ENCODE data around the gene CRLF1.
A peak's percentile ranks its signal among the peaks of the same experiment; 100 is the strongest.
"Not testable (repeated sequence)": the region's sequence is repeated elsewhere in the genome, so short reads cannot be mapped to it uniquely, and the experiment has no call there.

The CRLF1 gene

GRCh38 chr19:18609717-18610051 lies 3.1 kb upstream of the CRLF1 start:
- DNase-seq (ENCODE audit: low read depth in 1 of 2, low spot score in 1 of 2): no peak

GRCh38 chr19:18608805-18609716 lies 2.5 kb upstream of the CRLF1 start:
- no peak for DNase-seq (ENCODE audit: low read depth in 1 of 2, low spot score in 1 of 2)

- no peak for DNase-seq (ENCODE audit: low read depth in 1 of 2, low spot score in 1 of 2)
Observed at GRCh38 chr19:18608102-18608804, 1.7 kb upstream of the CRLF1 start.

GRCh38 chr19:18607226-18608101 lies 865 bp upstream of the CRLF1 start:
- DNase-seq (ENCODE audit: low read depth in 1 of 2, low spot score in 1 of 2): no peak

GRCh38 chr19:18605546-18606280 lies 886 bp downstream of the CRLF1 start:
- DNase-seq (ENCODE audit: low read depth in 1 of 2, low spot score in 1 of 2): no peak

- DNase-seq (ENCODE audit: low read depth in 1 of 2, low spot score in 1 of 2): no peak
Observed at GRCh38 chr19:18605196-18605545, 1.4 kb downstream of the CRLF1 start.

- DNase-seq (ENCODE audit: low read depth in 1 of 2, low spot score in 1 of 2): no peak
Observed at GRCh38 chr19:18604820-18605159, 1.8 kb downstream of the CRLF1 start.

- no peak for DNase-seq (ENCODE audit: low read depth in 1 of 2, low spot score in 1 of 2)
Observed at GRCh38 chr19:18603958-18604819, 2.4 kb downstream of the CRLF1 start.

- DNase-seq (ENCODE audit: low read depth in 1 of 2, low spot score in 1 of 2): no peak
Observed at GRCh38 chr19:18603255-18603957, 3.2 kb downstream of the CRLF1 start.

GRCh38 chr19:18601875-18602274 lies 4.7 kb downstream of the CRLF1 start:
- DNase-seq (ENCODE audit: low read depth in 1 of 2, low spot score in 1 of 2): no peak

GRCh38 chr19:18600692-18601397 lies 5.8 kb downstream of the CRLF1 start:
- not testable (repeated sequence) for DNase-seq (ENCODE audit: low read depth in 1 of 2, low spot score in 1 of 2)

GRCh38 chr19:18599485-18599884 lies 7.1 kb downstream of the CRLF1 start:
- no peak for DNase-seq (ENCODE audit: low read depth in 1 of 2, low spot score in 1 of 2)

GRCh38 chr19:18597809-18598660 lies 8.6 kb downstream of the CRLF1 start:
- DNase-seq (ENCODE audit: low read depth in 1 of 2, low spot score in 1 of 2): no peak

GRCh38 chr19:18596752-18597157 lies 9.8 kb downstream of the CRLF1 start:
- DNase-seq (ENCODE audit: low read depth in 1 of 2, low spot score in 1 of 2): no peak

- no peak for DNase-seq (ENCODE audit: low read depth in 1 of 2, low spot score in 1 of 2)
Observed at GRCh38 chr19:18595475-18595874, 11.1 kb downstream of the CRLF1 start.

GRCh38 chr19:18594824-18595373 lies 11.7 kb downstream of the CRLF1 start:
- no peak for DNase-seq (ENCODE audit: low read depth in 1 of 2, low spot score in 1 of 2)

GRCh38 chr19:18594096-18594823 lies 12.3 kb downstream of the CRLF1 start:
- peak; percentile 53 to 56 for DNase-seq (ENCODE audit: low read depth in 1 of 2, low spot score in 1 of 2)

Measured in activated CD4-positive, alpha-beta T cell treated with anti-CD3 and anti-CD28 coated beads, Interleukin-2, amount 50 U/mL, for 24 hours (primary cell).